Lower lobe of right lung (tissue), 2 donors: ENCODE results near the gene MPIG6B. TPM values are rescaled to one million over a fixed set of nuclear protein-coding genes. Genes with fewer than 3 reads are reported as not detected.

ENCODE experiments used
- ATAC-seq, 2 donors: fragments of 200-7000 bp; cut with Tn5 transposase; one replicate each; pipeline ENCODE4 v1.9.1; 2020 to 2022; ENCODE audit warnings: mild to moderate bottlenecking in 2 of 2, moderate library complexity in 2 of 2
- DNase-seq: peaks from one replicate; pipeline ENCODE4 v3.0.0-alpha.2; 2020
- H3K27ac ChIP-seq: fragments of 200-600 bp; one replicate; pipeline ENCODE4 v1.8.0; 2022
- H3K27me3 ChIP-seq: fragments of 200-600 bp; one replicate; pipeline ENCODE4 v1.8.0; 2022; ENCODE audit warnings: low read depth
- H3K36me3 ChIP-seq: fragments of 200-600 bp; one replicate; pipeline ENCODE4 v1.8.0; 2022; ENCODE audit warnings: mild to moderate bottlenecking
- H3K4me1 ChIP-seq: fragments of 200-600 bp; one replicate; pipeline ENCODE4 v1.8.0; 2022
- H3K4me3 ChIP-seq: fragments of 200-600 bp; one replicate; pipeline ENCODE4 v1.8.0; 2022; ENCODE audit warnings: mild to moderate bottlenecking
- H3K9me3 ChIP-seq: fragments of 200-600 bp; one replicate; pipeline ENCODE4 v1.8.0; 2022
- intact Hi-C: fragments of 100-400 bp; cut with DNase I; formaldehyde crosslinking; loops from one replicate; pipeline ENCODE4 v1.11.0; 2022
- total RNA-seq: library from RNA; stranded (reverse); fragmentation: NEBNext Ultra II Directional; extraction: Animal tissue kit (Norgen Biotek cat#: 25700); gene quantifications from one replicate; pipeline ENCODE4 v1.2.1, GENCODE V29; 2021
- TF ChIP-seq, protein P1 (sequence below): fragments of 200-600 bp; IDR thresholded peaks from one replicate; pipeline ENCODE4 v1.8.0; 2022; ENCODE audit warnings: antibody characterized with exemption, mild to moderate bottlenecking
- donor health status: DM: no; HTN: yes; CAD: no; lungs with severe emphysema.

Gene MPIG6B
- total RNA-seq, 1 donor from 2014 or later = 2.6 TPM

DNA sequence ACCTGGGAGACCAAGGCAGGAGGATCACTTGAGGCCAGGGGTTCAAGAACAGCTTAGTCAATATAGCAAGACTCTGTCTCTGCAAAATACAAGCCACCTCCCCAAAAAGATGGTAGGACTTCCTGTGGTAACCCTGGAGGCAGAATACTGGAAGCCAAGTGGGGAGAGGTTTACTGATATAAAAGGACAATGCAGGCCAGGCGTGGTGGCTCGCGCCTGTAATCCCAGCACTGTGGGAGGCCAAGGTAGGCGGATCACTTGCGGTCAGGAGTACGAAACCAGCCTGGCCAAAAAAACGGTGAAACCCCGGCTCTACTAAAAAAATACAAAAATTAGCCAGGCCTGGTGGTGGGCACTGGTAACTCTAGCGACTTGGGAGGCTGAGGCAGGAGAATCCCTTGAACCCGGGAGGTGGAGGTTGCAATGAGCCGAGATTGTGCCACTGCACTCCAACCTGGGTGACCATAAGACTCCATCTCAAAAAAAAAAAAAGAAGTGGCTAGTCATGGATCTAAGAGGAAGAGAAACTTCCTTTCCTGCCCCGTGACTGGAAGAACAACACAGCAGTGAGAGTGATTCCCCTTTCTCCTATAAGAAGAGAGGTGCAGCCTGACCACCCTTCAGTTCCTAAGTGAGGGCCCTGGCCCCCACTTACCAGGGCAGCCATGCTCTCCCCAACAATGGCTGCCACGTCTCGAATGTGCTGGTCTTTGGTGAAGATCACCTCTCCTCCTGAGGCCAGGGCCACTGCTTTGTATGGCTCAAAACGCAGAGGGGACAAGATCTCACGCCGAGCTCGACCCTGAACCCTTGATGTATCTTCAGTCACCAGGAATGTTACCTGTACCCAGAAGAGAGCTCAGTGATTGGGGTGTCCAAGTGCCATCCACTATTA is 45.4 kb downstream of the MPIG6B start:
- Histone ChIP-seq H3K4me3 (no peak overlapping the region), H3K4me1 (peaks cover 17% of the 10 kb centered on the region), H3K27ac (peak overlapping the region; percentile 36), H3K36me3 (no peaks in the 10 kb centered on the region), H3K9me3 (no peaks in the 10 kb centered on the region), H3K27me3 (no peaks in the 10 kb centered on the region)
- intact Hi-C loops = no loop called here
- TF ChIP-seq, protein P1, sequence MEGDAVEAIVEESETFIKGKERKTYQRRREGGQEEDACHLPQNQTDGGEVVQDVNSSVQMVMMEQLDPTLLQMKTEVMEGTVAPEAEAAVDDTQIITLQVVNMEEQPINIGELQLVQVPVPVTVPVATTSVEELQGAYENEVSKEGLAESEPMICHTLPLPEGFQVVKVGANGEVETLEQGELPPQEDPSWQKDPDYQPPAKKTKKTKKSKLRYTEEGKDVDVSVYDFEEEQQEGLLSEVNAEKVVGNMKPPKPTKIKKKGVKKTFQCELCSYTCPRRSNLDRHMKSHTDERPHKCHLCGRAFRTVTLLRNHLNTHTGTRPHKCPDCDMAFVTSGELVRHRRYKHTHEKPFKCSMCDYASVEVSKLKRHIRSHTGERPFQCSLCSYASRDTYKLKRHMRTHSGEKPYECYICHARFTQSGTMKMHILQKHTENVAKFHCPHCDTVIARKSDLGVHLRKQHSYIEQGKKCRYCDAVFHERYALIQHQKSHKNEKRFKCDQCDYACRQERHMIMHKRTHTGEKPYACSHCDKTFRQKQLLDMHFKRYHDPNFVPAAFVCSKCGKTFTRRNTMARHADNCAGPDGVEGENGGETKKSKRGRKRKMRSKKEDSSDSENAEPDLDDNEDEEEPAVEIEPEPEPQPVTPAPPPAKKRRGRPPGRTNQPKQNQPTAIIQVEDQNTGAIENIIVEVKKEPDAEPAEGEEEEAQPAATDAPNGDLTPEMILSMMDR = no peak
- ATAC-seq (peak; percentile 40 to 54), DNase-seq (no peak)

DNA sequence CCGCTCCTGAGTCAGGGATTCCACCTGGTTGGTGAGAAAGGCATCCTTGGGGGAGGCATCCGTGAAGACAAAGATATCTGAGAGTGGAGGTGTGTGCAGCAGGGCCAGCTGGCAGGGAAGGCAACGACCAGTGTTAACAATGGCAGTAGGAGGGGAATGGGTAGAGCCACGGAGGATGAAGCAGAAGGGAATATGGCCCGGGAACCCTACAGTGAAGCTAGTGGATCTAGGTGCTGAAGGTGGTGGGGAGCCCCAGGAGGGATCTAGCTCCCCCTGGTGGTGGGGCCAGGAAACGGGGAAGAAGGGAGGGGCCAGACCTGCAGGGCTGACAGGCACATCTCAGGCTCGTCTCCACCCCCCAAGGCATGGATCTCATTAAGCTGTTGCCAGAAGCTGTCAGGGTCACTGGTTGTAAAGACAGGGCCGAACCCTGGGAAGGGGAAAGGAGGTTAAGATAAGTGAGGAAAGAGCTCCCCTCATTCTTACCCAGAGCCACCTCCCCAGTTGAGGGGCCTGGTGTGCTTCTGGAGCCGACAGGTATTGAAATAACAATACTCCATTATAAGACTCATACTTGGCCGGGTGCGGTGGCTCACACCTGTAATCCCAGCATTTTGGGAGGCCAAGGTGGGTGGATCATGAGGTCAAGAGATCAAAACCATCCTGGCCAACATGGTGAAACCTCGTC is 46.7 kb downstream of the MPIG6B start:
- ATAC-seq = peak; percentile 90 to 92
- intact Hi-C loops = no loop called here
- Histone ChIP-seq H3K36me3 (no peaks in the 10 kb centered on the region), H3K27ac (no peak overlapping the region), H3K4me1 (peaks cover 17% of the 10 kb centered on the region), H3K9me3 (no peaks in the 10 kb centered on the region), H3K4me3 (no peak overlapping the region), H3K27me3 (no peaks in the 10 kb centered on the region)
- TF ChIP-seq, protein P1 = peak; percentile 90
- DNase-seq = peak; percentile 88

DNA sequence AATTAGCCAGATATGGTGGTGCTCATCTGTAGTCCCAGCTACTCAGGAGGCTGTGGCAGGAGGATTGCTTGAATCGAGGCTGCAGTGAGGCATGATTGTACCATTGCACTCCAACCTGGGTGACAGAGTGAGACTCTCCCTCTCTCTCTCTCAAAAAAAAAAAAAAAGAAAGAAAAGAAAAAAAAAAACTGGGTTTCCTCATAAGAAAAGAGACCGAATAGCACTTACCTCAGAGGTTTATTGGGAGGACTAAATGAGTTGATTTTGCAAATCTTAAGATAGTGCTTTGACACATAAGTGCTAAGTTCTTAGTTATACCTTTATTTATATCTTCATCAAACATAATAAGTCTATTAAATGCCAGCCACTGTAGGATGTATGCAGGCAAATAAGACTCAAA is 47.7 kb downstream of the MPIG6B start:
- Histone ChIP-seq H3K4me3 (no peak overlapping the region), H3K27ac (no peak overlapping the region), H3K9me3 (no peaks in the 10 kb centered on the region), H3K4me1 (peaks cover 17% of the 10 kb centered on the region), H3K36me3 (no peaks in the 10 kb centered on the region), H3K27me3 (no peaks in the 10 kb centered on the region)
- intact Hi-C loops = no loop called here
- TF ChIP-seq, protein P1 = no peak
- DNase-seq = no peak
- no peak for ATAC-seq

DNA sequence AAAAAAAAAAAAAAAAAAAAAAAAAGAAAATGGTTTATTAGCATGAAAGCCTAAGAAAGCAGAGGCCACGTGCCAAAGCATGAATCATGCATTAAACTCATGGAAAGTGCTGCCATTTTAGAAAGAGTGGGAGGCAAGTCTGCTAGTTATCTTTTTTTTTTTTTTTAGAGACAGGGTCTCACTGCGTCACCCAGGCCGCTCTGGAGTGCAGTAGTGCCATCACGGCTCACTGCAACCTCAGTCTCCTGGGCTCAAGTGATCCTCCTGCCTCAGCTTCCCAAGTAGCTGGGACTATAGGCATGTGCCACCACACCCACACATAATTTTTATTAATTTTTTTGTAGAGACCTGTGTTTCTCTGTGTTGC is 48.8 kb downstream of the MPIG6B start:
- intact Hi-C loops = no loop called here
- H3K27me3 ChIP-seq = no peaks in the 10 kb centered on the region
- H3K9me3 ChIP-seq = no peaks in the 10 kb centered on the region
- TF ChIP-seq, protein P1 = no peak
- DNase-seq (no peak), ATAC-seq (no peak)
- H3K27ac ChIP-seq = no peak overlapping the region
- H3K4me1 ChIP-seq = peaks cover 20% of the 10 kb centered on the region
- no peak overlapping the region for H3K4me3 ChIP-seq
- no peaks in the 10 kb centered on the region for H3K36me3 ChIP-seq

DNA sequence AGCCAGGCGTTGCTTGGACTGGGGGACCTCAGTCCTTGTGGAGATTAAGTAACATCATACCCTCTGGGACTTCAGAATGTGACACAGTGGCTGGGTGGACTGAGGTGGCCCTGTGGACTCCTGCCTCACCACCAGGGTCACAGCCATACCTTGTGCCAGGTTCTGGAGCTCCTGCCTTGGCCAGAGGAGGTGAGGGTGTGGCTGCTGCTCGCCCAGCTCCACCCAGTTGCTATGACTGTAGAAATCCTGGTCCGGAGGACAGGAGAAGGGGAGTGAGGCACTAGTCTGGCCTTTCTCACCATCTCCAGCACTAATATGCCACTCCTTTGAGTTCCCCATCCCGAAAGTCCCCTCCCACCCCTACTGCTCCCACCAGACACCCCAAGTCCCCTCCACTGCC is 52.0 kb downstream of the MPIG6B start:
- Histone ChIP-seq H3K27me3 (no peaks in the 10 kb centered on the region), H3K4me3 (no peak overlapping the region), H3K27ac (no peak overlapping the region), H3K9me3 (no peaks in the 10 kb centered on the region), H3K4me1 (peaks cover 13% of the 10 kb centered on the region), H3K36me3 (peaks cover 20% of the 10 kb centered on the region)
- ATAC-seq (no peak), DNase-seq (no peak)
- intact Hi-C loops = no loop called here
- TF ChIP-seq, protein P1 = no peak
